Smooth muscle cell (in vitro differentiated cells): ENCODE results near the gene BLNK. TPM values are rescaled to one million over a fixed set of nuclear protein-coding genes. Genes with fewer than 3 reads are reported as not detected.

Experiments
- DNase-seq: peaks from one replicate; lab custom pipeline; 2025; ENCODE audit not compliant: unreplicated experiment; lab: John Stamatoyannopoulos, UW
- H2AFZ ChIP-seq: fragments of 200-600 bp; sonication (generic); 2 replicates; pipeline ENCODE4 v1.6.0; 2016; ENCODE audit warnings: antibody characterized with exemption, low read depth, mild to moderate bottlenecking
- H3F3A ChIP-seq: fragments of 200-600 bp; sonication (generic); 2 replicates; pipeline ENCODE4 v1.6.0; 2017; ENCODE audit warnings: antibody characterized with exemption, low read depth
- H3K27ac ChIP-seq: fragments of 200-600 bp; sonication (generic); 2 replicates; pipeline ENCODE4 v1.5.1; 2016; ENCODE audit warnings: low read depth, mild to moderate bottlenecking
- H3K27me3 ChIP-seq: fragments of 200-600 bp; sonication (generic); 2 replicates; pipeline ENCODE4 v1.6.1; 2016; ENCODE audit warnings: low read depth, mild to moderate bottlenecking
- H3K36me3 ChIP-seq: fragments of 200-600 bp; sonication (generic); 2 replicates; pipeline ENCODE4 v1.5.1; 2016; ENCODE audit warnings: low read depth
- H3K4me1 ChIP-seq: fragments of 200-600 bp; sonication (generic); 2 replicates; pipeline ENCODE4 v1.5.1; 2016; ENCODE audit warnings: low read depth
- H3K4me2 ChIP-seq: fragments of 200-600 bp; sonication (generic); 2 replicates; pipeline ENCODE4 v1.6.0; 2016; ENCODE audit warnings: mild to moderate bottlenecking
- H3K4me3 ChIP-seq: fragments of 200-600 bp; sonication (generic); 2 replicates; pipeline ENCODE4 v1.5.1; 2016; ENCODE audit warnings: mild to moderate bottlenecking
- H3K79me2 ChIP-seq: fragments of 200-600 bp; sonication (generic); 2 replicates; pipeline ENCODE4 v1.6.0; 2016; ENCODE audit warnings: low read depth, mild to moderate bottlenecking
- H3K9ac ChIP-seq: fragments of 200-600 bp; sonication (generic); 2 replicates; pipeline ENCODE4 v1.6.0; 2016; ENCODE audit warnings: low read depth
- H3K9me3 ChIP-seq: fragments of 200-600 bp; sonication (generic); replicated peaks from 2 replicates; pipeline ENCODE4 v1.5.1; 2016; ENCODE audit warnings: low read depth
- H4K20me1 ChIP-seq: fragments of 200-600 bp; sonication (generic); 2 replicates; pipeline ENCODE4 v1.6.0; 2016; ENCODE audit warnings: low read depth
- CTCF ChIP-seq: fragments of 200-600 bp; sonication (generic); IDR thresholded peaks from 2 replicates; pipeline ENCODE4 v1.5.1; 2017; ENCODE audit warnings: borderline replicate concordance, mild to moderate bottlenecking, antibody characterized with exemption; ENCODE audit not compliant: insufficient read depth, poor library complexity, severe bottlenecking
- WGBS: methylation state at CpG from one replicate; pipeline ENCODE4 v1.1.7; 2016; ENCODE audit warnings: low lambda C conversion rate; 5-methylcytosine and 5-hydroxymethylcytosine counted together
- polyA plus RNA-seq: library from polyadenylated mRNA; unstranded; fragments of >200 nt; fragmentation: Nextera tagmentation; extraction: Ambion mirVana; gene quantifications from 2 replicates; pipeline ENCODE4 v1.2.1, GENCODE V29; 2016
- total RNA-seq: library from RNA; depleted of rRNA; stranded (reverse); fragments of >200 nt; gene quantifications from 2 replicates; pipeline ENCODE4 v1.2.3, GENCODE V29; 2014

BLNK gene
- total and polyA plus RNA-seq, 2 experiments from 2014 or later, result 1.3 to 6.1 TPM

- Histone ChIP-seq H3F3A (no peaks in the 10 kb centered on the region), H3K4me3 (no peak overlapping the region), H3K9ac (no peak overlapping the region), H3K27me3 (no peaks in the 10 kb centered on the region), H4K20me1 (no peaks in the 10 kb centered on the region), H3K79me2 (no peaks in the 10 kb centered on the region), H3K9me3 (no peaks in the 10 kb centered on the region), H3K4me1 (no peaks in the 10 kb centered on the region), H2AFZ (no peak overlapping the region), H3K27ac (no peak overlapping the region), H3K36me3 (no peaks in the 10 kb centered on the region), H3K4me2 (no peak overlapping the region)
- no peak for TF ChIP-seq CTCF
- DNase-seq, result no peak
- WGBS, result 54% methylated on average over 3 of the region's 3 CpGs
Measured at GRCh38 chr10:96222441-96222840, 48.9 kb downstream of the BLNK start.

- no peaks in the 10 kb centered on the region for H3F3A ChIP-seq
- H3K36me3 ChIP-seq, result no peaks in the 10 kb centered on the region
- H3K27ac ChIP-seq, result no peak overlapping the region
- DNase-seq, result no peak
- H4K20me1 ChIP-seq, result no peaks in the 10 kb centered on the region
- no peak for TF ChIP-seq CTCF
- no peaks in the 10 kb centered on the region for H3K4me1 ChIP-seq
- no peak overlapping the region for H3K4me2 ChIP-seq
- H3K9ac ChIP-seq, result no peak overlapping the region
- 63% methylated on average over 5 of the region's 5 CpGs for WGBS
- no peak overlapping the region for H3K4me3 ChIP-seq
- H3K79me2 ChIP-seq, result no peaks in the 10 kb centered on the region
- no peak overlapping the region for H2AFZ ChIP-seq
- H3K27me3 ChIP-seq, result no peaks in the 10 kb centered on the region
- no peaks in the 10 kb centered on the region for H3K9me3 ChIP-seq
Measured at GRCh38 chr10:96218826-96219225, 52.5 kb downstream of the BLNK start.

GRCh38 chr10:96217711-96218110 is 53.7 kb downstream of the BLNK start:
- Histone ChIP-seq H3K4me2 (no peak overlapping the region), H3K36me3 (no peaks in the 10 kb centered on the region), H3K27ac (no peak overlapping the region), H3K9me3 (no peaks in the 10 kb centered on the region), H3K79me2 (no peaks in the 10 kb centered on the region), H3K4me3 (no peak overlapping the region), H3F3A (no peaks in the 10 kb centered on the region), H3K4me1 (no peaks in the 10 kb centered on the region), H3K9ac (no peak overlapping the region), H2AFZ (no peak overlapping the region), H4K20me1 (no peaks in the 10 kb centered on the region), H3K27me3 (no peaks in the 10 kb centered on the region)
- 79% methylated on average over 4 of the region's 4 CpGs for WGBS
- TF ChIP-seq CTCF, result no peak
- DNase-seq, result no peak

GRCh38 chr10:96216775-96217174 is 54.6 kb downstream of the BLNK start:
- H3K27me3 ChIP-seq, result no peaks in the 10 kb centered on the region
- no peaks in the 10 kb centered on the region for H3K36me3 ChIP-seq
- DNase-seq, result no peak
- no peak overlapping the region for H3K4me3 ChIP-seq
- no peaks in the 10 kb centered on the region for H3K9me3 ChIP-seq
- H3K9ac ChIP-seq, result no peak overlapping the region
- no peaks in the 10 kb centered on the region for H4K20me1 ChIP-seq
- no peaks in the 10 kb centered on the region for H3K4me1 ChIP-seq
- H3K79me2 ChIP-seq, result no peaks in the 10 kb centered on the region
- TF ChIP-seq CTCF, result no peak
- H3K27ac ChIP-seq, result no peak overlapping the region
- WGBS, result 92% methylated on average over 5 of the region's 5 CpGs
- no peak overlapping the region for H3K4me2 ChIP-seq
- no peak overlapping the region for H2AFZ ChIP-seq
- no peaks in the 10 kb centered on the region for H3F3A ChIP-seq
